GM12872 (cell line): ENCODE results near the gene SHB.

Experiments used
- TF ChIP-seq, protein P1 (sequence below): IDR thresholded peaks from 3 replicates; pipeline ENCODE4 v1.5.1; 2011; ENCODE audit warnings: low read depth, mild to moderate bottlenecking, low read length, moderate library complexity; ENCODE audit not compliant: insufficient read depth

SHB gene

DNA sequence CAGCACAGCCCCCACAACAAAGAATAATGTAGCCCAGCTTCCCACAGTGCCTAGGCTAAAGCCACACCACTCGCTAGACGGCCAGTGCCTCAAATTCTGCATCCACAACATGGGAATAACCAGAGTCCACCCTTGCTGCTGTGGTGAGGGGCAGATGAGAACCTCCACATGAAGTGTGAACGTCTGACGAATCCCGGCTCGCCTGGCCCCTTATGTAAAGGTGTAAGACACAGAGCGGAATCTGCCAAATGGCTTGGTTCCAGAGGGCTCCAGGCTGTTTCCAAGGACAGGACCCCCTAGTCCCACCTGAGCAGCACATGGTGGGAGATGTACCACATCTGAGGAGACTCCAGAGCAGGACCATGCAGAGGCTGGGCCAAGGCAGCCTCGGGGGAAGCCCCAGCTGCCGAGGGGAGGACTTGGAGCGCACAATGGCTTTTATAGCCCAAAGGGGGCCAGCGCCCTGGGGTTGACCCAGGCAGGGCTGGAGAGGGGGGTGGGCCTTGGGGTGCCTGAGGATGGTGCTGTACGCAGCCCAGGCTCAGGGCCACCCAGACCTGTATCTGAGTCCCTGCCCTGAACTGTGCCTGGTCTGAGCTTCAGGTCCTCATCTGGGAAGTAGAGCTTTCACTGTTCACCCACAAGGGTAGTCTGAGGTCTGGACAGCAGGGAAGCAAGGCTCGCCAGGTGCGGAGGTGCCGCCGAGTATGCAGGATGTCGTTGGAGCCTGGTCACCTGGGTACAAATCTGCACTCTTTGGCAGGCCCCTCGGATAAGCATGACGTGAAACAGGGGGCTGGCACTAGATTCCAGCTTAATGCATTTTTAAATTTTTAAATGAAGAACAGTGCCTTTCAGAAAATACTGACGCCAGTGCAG, 140.2 kb downstream of the SHB start:
- TF ChIP-seq, protein P1, sequence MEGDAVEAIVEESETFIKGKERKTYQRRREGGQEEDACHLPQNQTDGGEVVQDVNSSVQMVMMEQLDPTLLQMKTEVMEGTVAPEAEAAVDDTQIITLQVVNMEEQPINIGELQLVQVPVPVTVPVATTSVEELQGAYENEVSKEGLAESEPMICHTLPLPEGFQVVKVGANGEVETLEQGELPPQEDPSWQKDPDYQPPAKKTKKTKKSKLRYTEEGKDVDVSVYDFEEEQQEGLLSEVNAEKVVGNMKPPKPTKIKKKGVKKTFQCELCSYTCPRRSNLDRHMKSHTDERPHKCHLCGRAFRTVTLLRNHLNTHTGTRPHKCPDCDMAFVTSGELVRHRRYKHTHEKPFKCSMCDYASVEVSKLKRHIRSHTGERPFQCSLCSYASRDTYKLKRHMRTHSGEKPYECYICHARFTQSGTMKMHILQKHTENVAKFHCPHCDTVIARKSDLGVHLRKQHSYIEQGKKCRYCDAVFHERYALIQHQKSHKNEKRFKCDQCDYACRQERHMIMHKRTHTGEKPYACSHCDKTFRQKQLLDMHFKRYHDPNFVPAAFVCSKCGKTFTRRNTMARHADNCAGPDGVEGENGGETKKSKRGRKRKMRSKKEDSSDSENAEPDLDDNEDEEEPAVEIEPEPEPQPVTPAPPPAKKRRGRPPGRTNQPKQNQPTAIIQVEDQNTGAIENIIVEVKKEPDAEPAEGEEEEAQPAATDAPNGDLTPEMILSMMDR: no peak

DNA sequence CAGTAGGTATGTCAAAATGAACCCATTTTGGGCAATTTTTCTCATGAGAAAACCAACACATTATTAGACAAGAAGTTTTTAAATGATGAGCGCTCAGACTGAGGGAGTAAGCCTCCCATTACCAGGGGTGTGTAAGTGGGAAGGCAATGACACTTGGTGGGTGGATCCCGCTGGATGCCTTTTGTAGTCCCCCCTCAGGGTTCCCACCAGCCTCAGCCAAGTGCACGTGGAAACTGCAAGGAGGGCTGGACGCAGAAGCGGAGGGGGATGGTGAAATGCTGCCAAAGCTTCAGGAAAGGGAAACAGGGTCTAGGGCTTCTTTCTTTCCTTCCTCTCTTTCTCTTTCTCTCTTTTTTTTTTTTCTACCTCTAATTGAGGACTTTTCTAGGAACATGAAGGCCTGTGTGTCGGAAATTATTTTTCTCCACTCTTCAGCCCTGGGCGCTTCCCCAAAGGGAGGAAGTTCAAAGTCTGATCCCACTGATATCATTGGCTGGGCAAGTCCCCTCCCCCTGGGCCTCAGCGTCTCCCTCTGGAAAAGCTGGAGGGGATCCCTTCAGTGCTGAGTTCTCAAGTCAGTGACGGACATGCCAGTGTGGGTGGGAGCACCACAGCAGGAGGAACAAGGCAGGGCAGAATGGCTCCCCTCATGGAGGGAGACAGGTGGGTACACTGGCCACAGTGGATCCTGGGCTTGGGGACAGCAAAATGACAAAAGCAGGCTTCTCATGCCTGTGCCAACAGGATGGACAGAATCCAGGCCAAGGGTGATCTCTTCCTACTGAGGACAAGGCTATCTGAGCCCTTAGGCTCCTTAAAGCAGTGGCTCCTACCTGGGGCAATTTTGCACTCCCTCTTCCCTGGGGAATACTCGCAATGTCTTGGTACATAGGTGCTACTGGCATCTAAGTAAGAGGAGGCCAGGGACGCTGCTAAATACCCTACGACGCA, 141.2 kb downstream of the SHB start:
- TF ChIP-seq, protein P1: no peak

DNA sequence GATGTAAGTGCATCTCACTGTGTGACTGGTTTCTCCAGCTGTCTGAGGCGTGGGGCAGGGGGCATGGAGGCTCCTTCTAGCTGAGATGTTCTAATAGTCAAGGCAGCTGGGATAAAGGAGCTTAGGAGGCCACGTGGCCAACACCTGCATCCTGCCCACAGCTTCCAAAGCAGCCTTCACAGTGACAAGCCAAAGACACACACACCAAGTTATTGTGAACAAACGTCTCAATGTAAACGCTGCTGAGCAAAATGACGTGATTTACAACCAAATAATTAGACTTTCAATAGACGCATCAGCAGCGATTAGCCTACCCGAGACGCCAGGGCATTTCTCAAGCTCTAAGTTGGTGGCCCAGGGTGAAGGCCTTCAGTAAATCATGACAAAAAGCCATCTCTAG, 141.9 kb downstream of the SHB start:
- TF ChIP-seq, protein P1: no peak

DNA sequence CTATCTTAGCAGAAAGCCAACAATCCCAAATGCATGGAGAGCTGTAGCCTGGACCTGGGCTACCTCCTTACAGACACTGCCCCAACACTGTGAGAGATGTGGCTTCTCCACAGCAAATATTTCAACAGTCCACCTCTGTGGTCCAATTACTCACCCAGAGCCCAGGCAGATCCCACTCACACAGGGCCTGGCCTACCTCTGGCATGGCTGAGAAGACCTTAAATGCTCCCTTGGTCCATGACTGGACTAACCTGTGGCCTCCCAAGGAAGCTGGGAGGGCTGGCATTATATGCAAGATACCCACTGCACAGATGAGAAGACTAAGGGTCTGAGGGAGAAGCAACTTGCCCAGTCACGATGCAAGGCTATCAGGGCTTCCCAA, 142.3 kb downstream of the SHB start:
- TF ChIP-seq, protein P1: no peak

DNA sequence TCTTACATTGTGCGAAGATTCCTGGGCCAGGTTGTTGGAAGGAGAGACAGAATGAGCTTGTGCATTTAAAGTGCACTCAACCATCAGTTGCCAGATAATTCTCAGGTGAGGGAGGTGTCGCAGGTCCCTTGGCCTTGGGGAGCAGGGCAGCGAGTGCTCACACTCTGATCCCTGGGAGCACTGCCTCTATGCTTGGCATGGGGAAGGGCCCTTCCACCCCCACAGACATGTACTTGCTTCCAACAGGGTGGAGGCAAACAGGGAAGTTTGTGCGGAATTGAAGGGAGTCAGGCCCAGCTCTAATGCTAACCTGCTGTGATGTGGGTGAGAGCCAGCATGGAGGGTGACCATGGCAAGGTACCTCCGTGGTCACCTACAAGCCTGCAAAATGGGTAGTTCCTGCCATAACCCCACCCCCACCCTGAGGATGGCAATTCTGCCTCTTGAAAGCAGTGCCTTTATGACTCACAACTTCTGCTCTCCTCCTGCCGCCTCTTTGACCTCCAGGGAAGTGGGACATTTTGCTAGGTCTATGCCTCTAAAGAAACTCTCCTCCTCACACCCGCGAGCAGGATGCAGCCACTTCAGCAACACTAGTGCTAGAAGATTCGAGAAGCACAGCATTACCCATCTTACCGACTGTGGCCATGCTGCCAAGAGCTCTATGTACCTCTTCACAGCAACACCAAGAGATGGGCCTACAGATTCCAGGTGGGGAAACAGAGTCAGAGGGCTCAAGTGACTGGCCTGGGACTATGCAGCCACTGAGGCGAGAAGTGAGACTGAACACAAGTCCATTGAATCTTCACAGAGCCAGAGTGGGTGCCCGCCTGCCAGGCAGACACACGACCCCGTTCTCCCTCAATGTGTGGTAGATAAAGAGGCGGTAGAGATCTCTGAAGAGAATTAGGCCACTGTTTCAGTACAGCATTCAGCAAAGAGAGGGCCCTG, 143.0 kb downstream of the SHB start:
- TF ChIP-seq, protein P1: no peak

DNA sequence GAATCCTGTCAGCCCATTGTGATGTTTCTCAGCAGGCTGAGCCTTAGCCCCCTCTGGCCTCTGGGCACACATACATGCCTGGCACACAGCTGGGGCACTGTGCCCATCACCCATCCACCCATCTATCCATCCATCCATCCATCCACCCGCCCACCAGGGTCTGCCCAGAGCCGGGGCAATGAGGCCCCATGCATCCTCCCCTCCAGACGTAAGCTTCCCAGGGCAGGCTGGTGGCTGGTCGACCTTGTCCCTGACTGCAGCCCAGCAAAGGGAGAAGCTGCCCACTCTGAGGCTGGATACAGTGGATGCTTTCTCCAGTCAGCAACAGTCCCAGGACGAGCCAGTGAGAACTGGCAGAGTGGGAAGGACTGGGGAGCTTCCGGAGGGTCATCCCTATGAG, 144.0 kb downstream of the SHB start:
- TF ChIP-seq, protein P1: no peak

DNA sequence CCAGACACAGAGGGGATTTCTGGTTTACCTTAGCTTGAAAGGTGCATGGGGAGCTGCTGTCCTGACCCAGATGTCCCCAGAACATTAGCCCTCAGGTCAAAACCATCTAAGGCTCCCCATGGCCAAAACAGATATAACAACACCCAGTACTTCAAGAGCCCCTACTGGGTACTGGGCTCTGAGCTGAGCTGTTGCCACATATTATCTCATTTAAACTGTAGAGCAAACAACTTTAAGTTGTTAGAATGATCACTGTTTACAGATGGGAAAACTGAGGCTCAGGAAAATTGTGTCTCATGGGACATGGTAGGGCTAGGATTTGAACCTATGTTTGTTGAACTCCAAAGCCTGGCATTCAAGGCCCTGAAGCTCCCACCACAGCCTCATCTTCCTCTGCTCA, 144.5 kb downstream of the SHB start:
- TF ChIP-seq, protein P1: no peak
